Activated T-cell treated with anti-CD3 and anti-CD28 coated beads, Interleukin-2, amount 50 U/mL, for 72 hours (primary cell): ENCODE data around the gene CELSR1. TPM values are rescaled to one million over a fixed set of nuclear protein-coding genes. Genes with fewer than 3 reads are reported as not detected.
"Not testable (repeated sequence)": the region's sequence is repeated elsewhere in the genome, so short reads cannot be mapped to it uniquely, and the experiment has no call there.

ENCODE experiments used
- ATAC-seq, 2 donors: fragments of 150-1000 bp; cut with Tn5 transposase; replicated peaks in 1 of 2; 2 replicates each; pipeline ENCODE4 v1.10.0; 2021; ENCODE audit warnings: moderate library complexity in 2 of 2, mild to moderate bottlenecking in 1 of 2
- DNase-seq, 2 donors: peaks; one replicate each; pipeline ENCODE4 v3.0.0; 2021 to 2022; ENCODE audit warnings: mixed read lengths in 1 of 2
- H3K27ac Mint-ChIP-seq: one replicate; pipeline ENCODE4 v1.8.0; 2022; ENCODE audit warnings: mild to moderate bottlenecking, moderate library complexity, mixed read lengths
- H3K27me3 Mint-ChIP-seq: one replicate; pipeline ENCODE4 v1.8.0; 2022; ENCODE audit warnings: low read depth, mixed read lengths
- H3K36me3 Mint-ChIP-seq, 2 donors: one replicate each; pipeline ENCODE4 v1.8.0; 2022; ENCODE audit warnings: mixed read lengths in 2 of 2, mild to moderate bottlenecking in 1 of 2; ENCODE audit not compliant: insufficient read depth in 2 of 2
- H3K4me1 Mint-ChIP-seq: one replicate; pipeline ENCODE4 v1.8.0; 2022; ENCODE audit warnings: low read depth, mixed read lengths
- H3K4me3 Mint-ChIP-seq, 2 donors: one replicate each; pipeline ENCODE4 v1.8.0; 2022; ENCODE audit warnings: mild to moderate bottlenecking in 2 of 2, mixed read lengths in 2 of 2, moderate library complexity in 2 of 2
- H3K9me3 Mint-ChIP-seq, 2 donors: one replicate each; pipeline ENCODE4 v1.8.0; 2022; ENCODE audit warnings: mixed read lengths in 2 of 2
- total RNA-seq, 2 donors: library from RNA; stranded (reverse); gene quantifications; one replicate each; pipeline ENCODE4 v1.2.3, GENCODE V29; 2022

Gene CELSR1
- total RNA-seq, 2 donors from 2014 or later = 0.83 to 1.3 TPM

GRCh38 chr22:46320166-46320710 is 217.2 kb downstream of the CELSR1 start:
- Mint-ChIP-seq H3K9me3 (no peaks in the 10 kb centered on the region), H3K4me1 (no peaks in the 10 kb centered on the region), H3K27ac (no peak overlapping the region), H3K27me3 (no peaks in the 10 kb centered on the region), H3K4me3 (no peak overlapping the region), H3K36me3 (peaks cover 5 to 39% of the 10 kb centered on the region in 2 donors)
- ATAC-seq (no peak), DNase-seq (no peak)

GRCh38 chr22:46319319-46319718 is 218.1 kb downstream of the CELSR1 start:
- no peak overlapping the region for H3K27ac Mint-ChIP-seq
- no peak overlapping the region for H3K4me3 Mint-ChIP-seq
- ATAC-seq (no peak), DNase-seq (no peak)
- H3K36me3 Mint-ChIP-seq = peaks cover 5 to 37% of the 10 kb centered on the region in 2 donors
- no peaks in the 10 kb centered on the region for H3K27me3 Mint-ChIP-seq
- H3K4me1 Mint-ChIP-seq = no peaks in the 10 kb centered on the region
- H3K9me3 Mint-ChIP-seq = no peaks in the 10 kb centered on the region

- no peak overlapping the region for H3K4me3 Mint-ChIP-seq
- H3K36me3 Mint-ChIP-seq = peaks cover 5 to 32% of the 10 kb centered on the region in 2 donors
- no peaks in the 10 kb centered on the region for H3K27me3 Mint-ChIP-seq
- no peak overlapping the region for H3K27ac Mint-ChIP-seq
- H3K9me3 Mint-ChIP-seq = no peaks in the 10 kb centered on the region
- no peak for ATAC-seq
- no peaks in the 10 kb centered on the region for H3K4me1 Mint-ChIP-seq
- DNase-seq = no peak
Observed at GRCh38 chr22:46318576-46318975, 218.8 kb downstream of the CELSR1 start.

- H3K4me3 Mint-ChIP-seq = no peak overlapping the region
- no peaks in the 10 kb centered on the region for H3K27me3 Mint-ChIP-seq
- H3K27ac Mint-ChIP-seq = no peak overlapping the region
Observed at GRCh38 chr22:46317646-46318045, 219.8 kb downstream of the CELSR1 start.

GRCh38 chr22:46315976-46316375 is 221.4 kb downstream of the CELSR1 start:
- no peak overlapping the region for H3K4me3 Mint-ChIP-seq
- no peaks in the 10 kb centered on the region for H3K4me1 Mint-ChIP-seq

More at GRCh38 chr22:46317646-46318045, 219.8 kb downstream of the CELSR1 start:
- H3K4me1 Mint-ChIP-seq = no peaks in the 10 kb centered on the region
- DNase-seq = no peak
- no peak for ATAC-seq
- H3K9me3 Mint-ChIP-seq = no peaks in the 10 kb centered on the region
- H3K36me3 Mint-ChIP-seq = peaks cover 5 to 32% of the 10 kb centered on the region in 2 donors

GRCh38 chr22:46312848-46313247 is 224.6 kb downstream of the CELSR1 start:
- H3K36me3 Mint-ChIP-seq = peaks cover 13 to 25% of the 10 kb centered on the region in 2 donors
- not testable (repeated sequence) for H3K27ac Mint-ChIP-seq

More at GRCh38 chr22:46315976-46316375, 221.4 kb downstream of the CELSR1 start:
- H3K36me3 Mint-ChIP-seq = peaks cover 8 to 31% of the 10 kb centered on the region in 2 donors
- ATAC-seq = no peak
- no peak overlapping the region for H3K27ac Mint-ChIP-seq
- H3K27me3 Mint-ChIP-seq = no peaks in the 10 kb centered on the region
- H3K9me3 Mint-ChIP-seq = no peaks in the 10 kb centered on the region
- no peak for DNase-seq

GRCh38 chr22:46312056-46312455 is 225.4 kb downstream of the CELSR1 start:
- peaks cover 5% of the 10 kb centered on the region for H3K4me1 Mint-ChIP-seq
- peaks cover 13 to 19% of the 10 kb centered on the region in 2 donors for H3K36me3 Mint-ChIP-seq
- H3K4me3 Mint-ChIP-seq = no peak overlapping the region
- no peak for DNase-seq
- no peaks in the 10 kb centered on the region for H3K9me3 Mint-ChIP-seq
- no peaks in the 10 kb centered on the region for H3K27me3 Mint-ChIP-seq
- no peak for ATAC-seq
- no peak overlapping the region for H3K27ac Mint-ChIP-seq

More at GRCh38 chr22:46312848-46313247, 224.6 kb downstream of the CELSR1 start:
- H3K9me3 Mint-ChIP-seq, DNase-seq, H3K4me3 Mint-ChIP-seq, ATAC-seq, H3K4me1 Mint-ChIP-seq, H3K27me3 Mint-ChIP-seq: not testable (repeated sequence)

Other genes starting within 250 kb of the CELSR1 start
- gene GTSE1, start 240.8 kb downstream of the CELSR1 start, total RNA-seq = 10 to 100 TPM; 54.2 to 60.5 TPM
- gene TRMU, start 201.9 kb downstream of the CELSR1 start, total RNA-seq = 10 to 100 TPM; 65.3 to 69.7 TPM
- gene GRAMD4, start 82.8 kb upstream of the CELSR1 start, total RNA-seq = 10 to 100 TPM; 42.8 to 53.5 TPM
- gene CERK, start 200.6 kb upstream of the CELSR1 start, total RNA-seq = 10 to 100 TPM; 38.6 to 53.1 TPM
- 10 to 100 TPM; 29.5 to 34.8 TPM for gene TBC1D22A, start 225.0 kb upstream of the CELSR1 start, total RNA-seq